Body of pancreas (tissue), 4 donors: ENCODE results near the gene VPS37D. TPM values are rescaled to one million over a fixed set of nuclear protein-coding genes. Genes with fewer than 3 reads are reported as not detected.

Experiments
- ATAC-seq: fragments of 150-250 bp; one replicate; pipeline ENCODE4 v1.9.1; 2016
- DNase-seq, 4 donors: peaks; one replicate each; pipeline ENCODE4 v3.0.0-alpha.2; 2019
- H3K27ac ChIP-seq, 4 donors: fragments of 200-600 bp; sonication (generic); 1 replicate in 3 of 4; 2 replicates in 1 of 4; pipeline versions ENCODE4 v1.5.1 to v1.6.1; 2016 to 2019; ENCODE audit warnings: mild to moderate bottlenecking in 1 of 4, mixed read lengths in 1 of 4, moderate library complexity in 1 of 4
- H3K27me3 ChIP-seq, 2 donors: fragments of 200-600 bp; sonication (generic); one replicate each; pipeline ENCODE4 v1.6.0; 2016; ENCODE audit warnings: mild to moderate bottlenecking in 1 of 2
- H3K36me3 ChIP-seq, 2 donors: fragments of 200-600 bp; sonication (generic); replicated peaks in 1 of 2; 2 replicates each; pipeline ENCODE4 v1.5.1; 2016; ENCODE audit warnings: low read depth in 2 of 2; ENCODE audit not compliant: insufficient read depth in 1 of 2
- H3K4me1 ChIP-seq: fragments of 200-600 bp; sonication (generic); one replicate; pipeline ENCODE4 v1.6.0; 2016
- H3K4me3 ChIP-seq, 2 donors: fragments of 200-600 bp; sonication (generic); 1 replicate in 1 of 2; 2 replicates in 1 of 2; pipeline ENCODE4 v1.5.1; 2016 to 2019
- H3K9me3 ChIP-seq, 3 donors: fragments of 200-600 bp; sonication (generic); 1 replicate in 2 of 3; 2 replicates in 1 of 3; pipeline ENCODE4 v1.5.1; 2016
- CTCF ChIP-seq, 7 experiments: fragments of 450-650 bp in 4 of 7; fragments of 200-600 bp in 3 of 7; sonication (generic) in 3 of 7; IDR thresholded peaks; one replicate each; pipeline ENCODE4 v1.5.1; 2016 to 2019; ENCODE audit warnings: antibody characterized with exemption in 7 of 7
- POLR2A ChIP-seq, 3 donors: fragments of 450-650 bp; IDR thresholded peaks; one replicate each; pipeline ENCODE4 v1.6.1; 2016; ENCODE audit warnings: antibody characterized with exemption in 3 of 3, mild to moderate bottlenecking in 2 of 3
- WGBS, 2 donors: methylation state at CpG; one replicate each; pipeline ENCODE4 v1.1.5; 2017; 5-methylcytosine and 5-hydroxymethylcytosine counted together
- intact Hi-C: fragments of 100-400 bp; cut with DNase I; formaldehyde crosslinking; loops from one replicate; pipeline ENCODE4 v1.15.1; 2023
- total RNA-seq, 2 donors: library from RNA; depleted of rRNA; stranded (reverse); fragments of >200 nt; gene quantifications; one replicate each; pipeline ENCODE4 v1.1.0, GENCODE V29; 2016

VPS37D gene
- total RNA-seq, 2 donors from 2014 or later, result 1.3 to 6.0 TPM

GRCh38 chr7:73625276-73625675 lies 42.4 kb upstream of the VPS37D start:
- 89 to 94% methylated on average over 10 to 11 of the region's 11 CpGs for WGBS, 2 donors
- intact Hi-C loops, result no loop called here
- Histone ChIP-seq H3K36me3 (no peaks in the 10 kb centered on the region), H3K27ac (no peak overlapping the region), H3K4me1 (peaks cover 26% of the 10 kb centered on the region), H3K4me3 (no peak overlapping the region), H3K27me3 (peaks cover 0 to 3% of the 10 kb centered on the region in 2 donors), H3K9me3 (no peaks in the 10 kb centered on the region)
- DNase-seq (no peak), ATAC-seq (no peak)
- TF ChIP-seq POLR2A (IDR thresholded peaks at IDR 0.05), result no peak
- no peak for TF ChIP-seq CTCF (IDR thresholded peaks at IDR 0.05)

GRCh38 chr7:73626814-73627213 lies 40.8 kb upstream of the VPS37D start:
- H3K27ac ChIP-seq, result no peak overlapping the region
- TF ChIP-seq POLR2A (IDR thresholded peaks at IDR 0.05) (no peak), CTCF (IDR thresholded peaks at IDR 0.05) (no peak)
- no peak for ATAC-seq
- peaks cover 0 to 3% of the 10 kb centered on the region in 2 donors for H3K27me3 ChIP-seq
- H3K4me3 ChIP-seq, result no peak overlapping the region
- no peaks in the 10 kb centered on the region for H3K36me3 ChIP-seq
- peaks cover 26% of the 10 kb centered on the region for H3K4me1 ChIP-seq
- no peaks in the 10 kb centered on the region for H3K9me3 ChIP-seq
- 29 to 44% methylated on average over 2 to 3 of the region's 3 CpGs for WGBS, 2 donors
- intact Hi-C loops, result no loop called here
- no peak for DNase-seq

- no peak for DNase-seq
- H3K27me3 ChIP-seq, result peaks cover 0 to 3% of the 10 kb centered on the region in 2 donors
Measured at GRCh38 chr7:73628504-73628903, 39.1 kb upstream of the VPS37D start.

GRCh38 chr7:73631558-73631957 lies 36.1 kb upstream of the VPS37D start:
- no peak for TF ChIP-seq CTCF (IDR thresholded peaks at IDR 0.05)
- no peak for TF ChIP-seq POLR2A (IDR thresholded peaks at IDR 0.05)
- H3K27ac ChIP-seq, result no peak overlapping the region

More at GRCh38 chr7:73628504-73628903, 39.1 kb upstream of the VPS37D start:
- WGBS, 2 donors, result 73 to 93% methylated on average over 2 to 4 of the region's 4 CpGs
- intact Hi-C loops, result no loop called here
- no peaks in the 10 kb centered on the region for H3K9me3 ChIP-seq
- H3K4me1 ChIP-seq, result peaks cover 11% of the 10 kb centered on the region
- ATAC-seq, result no peak
- no peak overlapping the region for H3K27ac ChIP-seq
- H3K4me3 ChIP-seq, result no peak overlapping the region
- no peak for TF ChIP-seq POLR2A (IDR thresholded peaks at IDR 0.05)
- no peak for TF ChIP-seq CTCF (IDR thresholded peaks at IDR 0.05)
- H3K36me3 ChIP-seq, result no peaks in the 10 kb centered on the region

GRCh38 chr7:73633323-73633722 lies 34.3 kb upstream of the VPS37D start:
- Histone ChIP-seq H3K9me3 (no peaks in the 10 kb centered on the region), H3K27ac (no peak overlapping the region), H3K4me3 (no peak overlapping the region), H3K27me3 (no peaks in the 10 kb centered on the region), H3K36me3 (no peaks in the 10 kb centered on the region), H3K4me1 (peaks cover 5% of the 10 kb centered on the region)
- no peak for DNase-seq
- ATAC-seq, result no peak
- intact Hi-C loops, result no loop called here
- no peak for TF ChIP-seq CTCF (IDR thresholded peaks at IDR 0.05)
- no peak for TF ChIP-seq POLR2A (IDR thresholded peaks at IDR 0.05)
- WGBS, 2 donors, result 78% methylated on average over 7 of the region's 7 CpGs

More at GRCh38 chr7:73631558-73631957, 36.1 kb upstream of the VPS37D start:
- H3K4me3 ChIP-seq, result no peak overlapping the region
- no peak for DNase-seq
- no peaks in the 10 kb centered on the region for H3K36me3 ChIP-seq
- no peaks in the 10 kb centered on the region for H3K9me3 ChIP-seq
- intact Hi-C loops, result no loop called here
- peaks cover 4% of the 10 kb centered on the region for H3K4me1 ChIP-seq
- WGBS, 2 donors, result 60 to 73% methylated on average over 1 of the region's 1 CpG
- no peak for ATAC-seq
- H3K27me3 ChIP-seq, result peaks cover 0 to 3% of the 10 kb centered on the region in 2 donors
